GM21576 (cell line): ENCODE data around the gene GPS1.

ENCODE experiments used
- ATAC-seq: cut with Tn5 transposase; IDR thresholded peaks from one replicate; pipeline ENCODE4 v1.9.1; 2021; ENCODE audit warnings: mild to moderate bottlenecking, moderate library complexity; ENCODE audit not compliant: unreplicated experiment

GPS1 gene

GRCh38 chr17:82076018-82076784 is 24.5 kb downstream of the GPS1 start:
- no peak for ATAC-seq

- no peak for ATAC-seq
These were observed 25.3 kb downstream of the GPS1 start for GRCh38 chr17:82076785-82077591.

GRCh38 chr17:82077617-82078358 is 26.1 kb downstream of the GPS1 start:
- ATAC-seq, result no peak

DNA sequence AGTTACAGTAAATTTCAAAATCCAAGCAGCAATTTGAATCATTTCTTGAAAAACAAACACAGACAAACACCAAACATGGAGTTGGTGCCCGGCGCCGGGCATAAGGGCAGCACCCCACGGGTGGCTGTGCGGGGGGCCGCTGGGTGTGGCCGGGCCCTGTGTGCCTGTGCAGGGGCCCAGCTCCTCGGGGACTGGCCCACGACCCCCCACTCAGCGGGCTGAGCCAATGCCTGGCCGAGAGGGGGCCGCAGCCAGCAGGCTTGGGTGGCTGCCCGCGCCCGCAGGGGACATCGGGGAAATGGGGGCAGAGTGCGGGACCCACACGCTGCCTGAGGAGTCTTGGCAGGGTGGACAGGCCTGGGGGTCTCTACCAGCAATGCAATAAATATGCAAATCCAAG is 26.7 kb downstream of the GPS1 start:
- ATAC-seq, result no peak

DNA sequence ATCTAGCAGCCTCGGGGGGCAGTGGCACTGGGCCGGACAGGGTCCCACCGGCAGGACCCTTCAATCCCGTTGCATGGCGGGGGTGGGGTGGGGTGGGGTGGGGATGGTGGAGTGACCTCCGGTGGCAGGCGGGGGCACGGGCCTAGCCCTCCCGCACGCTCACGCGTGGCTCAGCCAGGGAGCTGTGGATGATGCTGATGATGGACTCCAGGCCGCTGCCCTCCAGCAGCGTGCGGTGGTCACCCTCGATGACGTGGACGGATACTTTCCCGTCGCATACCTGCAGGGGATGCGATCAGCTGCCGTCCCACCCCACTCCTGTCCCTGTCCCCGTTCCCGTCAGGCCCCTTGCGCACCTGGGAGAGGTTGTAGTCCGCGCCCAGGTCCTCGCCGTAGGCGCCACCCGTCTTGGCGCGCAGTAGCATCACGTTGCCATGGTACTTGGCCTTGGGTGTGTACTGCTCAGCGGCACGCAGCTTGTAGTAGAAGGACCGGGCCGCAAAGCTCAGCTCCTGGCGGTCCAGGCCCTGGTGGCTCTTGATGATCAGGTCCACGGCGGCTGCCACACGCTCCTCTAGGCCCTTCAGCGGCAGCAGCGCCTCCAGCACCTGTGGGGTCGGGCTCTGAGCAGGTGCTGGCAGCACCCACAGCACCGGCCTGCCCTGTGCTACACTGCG is 27.4 kb downstream of the GPS1 start:
- ATAC-seq, result no peak

- ATAC-seq, result no peak
These were observed 28.5 kb downstream of the GPS1 start for GRCh38 chr17:82080048-82080788.

GRCh38 chr17:82080789-82081464 is 29.2 kb downstream of the GPS1 start:
- no peak for ATAC-seq

DNA sequence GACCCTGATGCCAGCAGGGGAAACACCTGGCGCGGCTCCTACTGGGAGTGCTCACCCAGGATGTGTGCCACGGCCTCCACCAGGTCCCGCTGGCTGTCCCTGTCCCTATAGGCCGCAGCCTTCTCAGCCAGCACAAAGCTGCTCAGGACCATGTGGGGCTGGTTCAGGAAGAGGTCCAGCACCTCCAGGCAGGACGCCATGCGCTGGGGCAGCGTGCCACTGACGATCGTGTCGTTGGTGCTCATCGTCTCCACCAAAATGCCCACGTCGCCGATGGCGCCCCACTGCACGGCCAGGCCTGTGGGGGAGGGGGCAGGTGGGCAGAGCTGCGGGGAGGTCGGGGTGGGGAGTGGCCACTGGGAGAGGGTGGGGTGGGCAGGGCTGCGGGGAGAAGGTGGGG is 29.8 kb downstream of the GPS1 start:
- ATAC-seq, result no peak

DNA sequence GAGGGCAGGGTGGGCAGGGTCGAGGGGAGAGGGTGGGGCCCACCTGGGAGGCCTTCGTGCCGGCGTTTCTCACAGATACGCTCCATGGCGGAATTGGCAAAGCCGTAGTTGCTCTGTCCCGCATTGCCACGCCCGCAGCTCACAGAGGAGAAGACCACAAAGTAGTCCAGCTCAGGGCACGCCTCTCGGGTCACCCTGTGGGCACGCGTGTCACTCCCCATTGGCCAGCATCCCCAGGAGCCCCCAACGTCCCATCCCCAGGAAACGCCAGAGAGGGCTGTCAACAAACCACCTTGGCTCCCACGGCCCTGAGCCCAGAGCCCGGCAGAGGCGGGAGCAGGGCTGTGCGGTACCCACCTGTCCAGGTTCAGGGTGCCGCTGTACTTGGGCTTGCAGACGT is 30.3 kb downstream of the GPS1 start:
- ATAC-seq, result no peak

- ATAC-seq, result no peak
These were observed 30.8 kb downstream of the GPS1 start for GRCh38 chr17:82082456-82082855.

DNA sequence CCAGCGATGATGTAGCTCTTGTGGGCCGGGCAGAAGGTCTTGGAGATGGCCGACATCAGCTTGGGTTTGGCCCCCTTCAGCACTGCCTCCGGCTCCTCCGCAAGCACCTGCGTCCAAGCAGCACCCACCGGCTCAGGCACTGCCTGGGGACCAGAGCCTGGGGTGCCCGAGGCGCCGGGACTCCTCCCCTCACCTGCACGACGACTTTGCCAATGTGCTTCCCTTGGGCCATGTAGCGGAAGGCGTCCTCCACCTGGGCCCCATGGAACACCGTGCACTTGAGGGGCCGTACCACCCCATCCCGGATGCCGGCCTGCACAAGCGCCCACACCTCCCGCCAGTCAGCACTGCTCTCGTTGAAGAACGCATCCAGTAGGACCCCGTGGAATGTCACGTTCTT is 31.3 kb downstream of the GPS1 start:
- no peak for ATAC-seq

- no peak for ATAC-seq
These were observed 32.0 kb downstream of the GPS1 start for GRCh38 chr17:82083533-82084359.

DNA sequence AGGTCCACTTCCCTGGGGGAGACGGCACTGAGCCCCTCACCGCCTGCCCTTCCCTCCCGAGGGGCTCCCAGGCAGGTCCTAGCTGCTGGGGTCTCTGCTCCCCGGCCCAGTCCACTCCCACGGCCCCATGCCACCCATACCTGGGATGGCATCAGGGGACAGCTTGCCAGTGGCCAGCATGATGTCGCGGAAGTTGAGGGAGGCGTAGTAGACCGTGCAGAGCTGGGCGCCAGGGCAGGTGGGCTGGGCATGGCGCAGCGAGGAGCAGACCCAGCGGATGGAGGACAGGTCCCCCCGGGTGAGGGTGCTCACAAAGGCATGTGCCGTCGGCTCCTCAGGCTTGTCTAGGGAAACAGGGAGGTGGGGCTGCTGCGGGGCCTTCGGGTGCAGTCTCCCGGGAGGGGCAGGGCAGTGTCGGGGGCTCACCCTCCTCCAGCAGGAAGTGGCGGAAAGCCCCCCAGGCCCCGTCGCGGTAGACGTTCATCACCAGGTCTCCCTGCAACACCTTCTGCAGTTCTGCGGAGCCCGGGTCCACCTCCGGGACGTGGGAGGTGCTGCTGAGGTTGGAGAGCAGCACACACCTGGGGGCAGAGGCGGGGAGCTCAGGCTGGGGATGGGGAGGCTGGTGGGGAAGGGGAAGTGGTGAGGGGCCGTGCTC is 32.8 kb downstream of the GPS1 start:
- ATAC-seq, result no peak

DNA sequence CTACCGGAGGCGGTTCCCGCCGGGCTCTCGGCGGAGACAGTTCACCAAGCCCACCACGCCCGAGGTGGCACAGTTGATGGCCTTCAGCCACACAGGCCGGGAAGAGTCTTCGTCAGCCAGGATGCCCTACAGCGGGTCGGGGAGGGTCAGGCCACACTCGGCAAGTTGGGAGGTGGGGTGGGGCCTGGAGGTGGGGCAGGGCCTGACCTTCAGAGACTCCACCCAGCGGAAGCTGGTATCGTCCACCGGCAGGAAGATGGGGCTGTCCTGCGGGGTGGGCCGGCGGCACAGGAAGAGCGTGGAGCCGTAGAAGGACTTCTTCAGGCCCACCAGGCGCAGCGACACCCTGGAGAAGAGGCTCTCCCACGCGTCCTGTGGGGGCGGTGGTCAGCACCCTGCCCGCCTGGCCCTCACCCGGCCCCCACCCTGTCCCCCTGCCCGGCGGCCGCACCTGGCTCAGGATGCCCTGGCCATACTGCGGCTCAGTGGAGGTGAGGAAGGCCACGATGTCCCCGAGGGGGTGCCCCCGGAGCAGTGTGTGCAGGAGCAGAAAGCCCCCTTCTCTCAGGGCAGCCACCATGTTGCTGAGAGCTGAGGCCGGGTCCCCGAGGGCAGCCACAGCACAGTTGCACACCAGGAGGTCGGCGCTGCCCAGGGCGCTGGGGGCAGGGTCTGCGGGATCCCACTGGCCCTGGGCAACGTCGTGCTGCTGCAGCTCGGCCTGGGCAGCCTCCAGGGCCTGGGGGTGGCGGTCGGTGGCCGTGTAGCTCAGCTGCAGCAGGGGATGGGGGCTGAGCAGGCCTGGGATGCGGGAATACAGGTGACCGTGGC is 33.5 kb downstream of the GPS1 start:
- ATAC-seq, result no peak

DNA sequence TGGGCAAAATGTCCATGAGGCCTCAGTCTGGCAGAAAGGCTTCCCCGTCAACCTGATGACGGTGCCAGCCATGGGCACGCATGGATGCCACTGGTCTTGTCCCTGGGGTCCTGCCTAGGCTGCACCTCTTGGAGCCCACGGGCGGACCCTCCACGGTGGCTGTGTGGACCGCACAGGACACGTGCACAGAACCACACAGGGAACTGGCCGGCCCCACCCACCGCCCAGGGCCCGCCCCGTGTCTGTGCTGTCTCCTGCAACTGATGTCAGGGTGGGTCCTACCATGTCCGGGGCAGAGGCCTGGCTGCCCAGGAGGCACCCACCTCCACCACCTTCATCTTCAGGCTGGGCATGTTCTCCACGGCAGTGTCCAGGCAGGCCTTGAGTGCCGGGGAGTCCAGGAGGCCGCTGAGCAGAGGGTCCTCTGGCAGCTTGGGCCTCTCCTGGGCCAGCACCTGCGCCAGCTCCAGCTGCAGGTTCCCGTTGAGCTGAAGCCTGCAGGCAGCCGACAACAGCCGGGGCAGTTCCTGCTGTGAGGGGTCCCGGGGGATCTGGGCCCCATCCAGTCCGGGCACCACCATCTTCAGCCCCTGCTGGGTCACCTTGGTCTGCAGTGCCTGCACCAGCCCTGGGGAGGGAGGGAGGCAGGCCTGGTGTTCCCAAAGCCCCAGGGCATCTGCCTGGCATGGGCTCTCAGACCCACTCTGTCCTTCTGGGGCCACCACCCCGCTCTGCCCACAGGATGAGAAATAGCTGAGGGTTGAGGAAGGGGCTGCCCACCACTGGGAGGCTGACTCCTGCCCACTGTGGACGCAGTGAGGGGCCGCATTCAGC is 34.5 kb downstream of the GPS1 start:
- no peak for ATAC-seq
